ENCODE results near the gene ATP13A5.

Gene ATP13A5

DNA sequence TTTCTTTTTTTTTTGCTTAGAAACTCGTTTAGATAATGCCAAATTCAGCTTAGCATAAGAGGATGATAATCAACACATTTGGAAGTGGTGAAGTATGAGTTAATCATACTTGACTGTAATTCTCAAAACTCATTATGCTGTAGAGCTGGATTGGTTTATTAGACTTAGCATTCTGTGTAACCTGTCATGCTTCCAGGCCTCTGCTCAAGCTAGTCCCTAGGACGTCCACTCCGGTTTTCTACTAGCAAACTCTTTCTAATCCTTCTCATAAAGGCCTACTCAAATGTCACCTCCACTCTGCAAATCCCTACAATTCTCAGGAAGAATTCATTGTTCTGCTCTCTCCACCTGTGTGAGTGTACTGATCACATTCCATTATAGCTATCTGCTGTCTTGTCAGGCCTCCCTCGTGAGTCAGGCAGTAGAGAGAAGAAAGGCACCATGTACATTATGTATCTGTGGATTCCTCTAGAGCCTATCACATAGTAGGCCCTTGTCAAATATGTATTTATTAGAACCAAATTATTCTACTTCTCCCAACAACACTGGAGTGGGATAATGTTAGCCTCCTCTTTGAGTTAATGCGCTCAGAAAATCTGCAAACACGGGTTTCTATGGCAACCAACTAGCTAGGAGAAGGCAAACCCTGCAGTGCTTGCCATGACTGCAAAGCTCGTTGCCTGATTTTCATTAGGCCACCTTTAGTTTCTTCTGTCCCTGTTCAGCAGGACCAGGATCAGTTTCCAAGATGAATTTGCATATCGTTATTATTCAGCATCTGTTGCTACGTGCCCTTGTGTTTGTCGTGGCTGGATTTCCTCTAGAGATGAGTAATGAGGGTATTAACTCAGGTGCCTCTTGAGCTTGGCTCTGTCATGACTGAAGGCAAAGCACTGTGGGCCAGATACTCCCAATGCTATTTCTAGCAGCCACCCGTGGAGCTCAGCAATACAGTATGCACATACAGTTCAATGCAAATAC, 30.7 kb downstream of the ATP13A5 start:
- DNase-seq = no peak

GRCh38 chr3:193346259-193346658, 32.3 kb downstream of the ATP13A5 start:
- no peak for DNase-seq

- no peak for DNase-seq
These were observed 33.1 kb downstream of the ATP13A5 start for GRCh38 chr3:193345431-193345830.

- DNase-seq = no peak
These were observed 34.1 kb downstream of the ATP13A5 start for GRCh38 chr3:193344486-193344885.

GRCh38 chr3:193343726-193344222, 34.8 kb downstream of the ATP13A5 start:
- DNase-seq = no peak

DNA sequence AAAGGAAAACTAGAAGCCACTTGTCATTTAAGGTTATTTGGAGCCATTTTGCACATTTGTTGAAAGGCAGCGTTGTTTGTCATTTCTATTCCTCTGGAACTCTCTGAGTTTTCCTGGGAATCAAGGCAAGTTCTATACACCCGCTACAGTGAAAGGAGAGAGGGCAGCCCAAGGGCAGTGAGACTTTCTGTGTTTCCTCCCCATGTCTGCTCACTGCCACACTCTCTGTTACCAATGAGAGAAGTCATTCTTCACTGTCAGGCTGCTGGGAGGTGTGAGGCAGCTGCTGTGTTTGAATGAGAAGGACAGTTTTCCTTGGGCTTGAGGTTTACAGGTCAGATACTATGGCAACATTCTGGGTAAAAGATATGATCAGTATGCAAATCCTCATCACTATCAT, 36.0 kb downstream of the ATP13A5 start:
- DNase-seq = no peak

- DNase-seq = no peak
These were observed 43.5 kb downstream of the ATP13A5 start for GRCh38 chr3:193335031-193335430.

DNA sequence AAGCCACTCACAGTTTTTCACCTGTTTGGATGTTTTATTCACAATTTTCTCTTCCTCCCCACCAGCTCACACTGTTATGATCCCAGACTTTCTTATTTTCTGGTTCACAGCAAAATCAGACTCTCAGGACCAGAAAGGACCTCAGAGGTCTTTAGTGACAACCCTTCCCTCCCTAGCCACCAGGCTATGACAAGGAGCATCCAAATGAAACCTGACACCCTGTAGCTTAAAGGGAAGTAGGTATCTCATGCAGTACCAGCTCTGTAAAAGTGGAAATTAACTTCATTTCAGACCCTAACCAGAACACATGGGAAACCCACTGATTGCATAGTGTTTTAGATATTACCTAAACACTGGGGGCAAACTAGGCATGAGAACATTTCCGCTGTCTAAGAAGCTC, 45.3 kb downstream of the ATP13A5 start:
- no peak for DNase-seq

- no peak for DNase-seq
These were observed 47.9 kb downstream of the ATP13A5 start for GRCh38 chr3:193330555-193331204.

DNA sequence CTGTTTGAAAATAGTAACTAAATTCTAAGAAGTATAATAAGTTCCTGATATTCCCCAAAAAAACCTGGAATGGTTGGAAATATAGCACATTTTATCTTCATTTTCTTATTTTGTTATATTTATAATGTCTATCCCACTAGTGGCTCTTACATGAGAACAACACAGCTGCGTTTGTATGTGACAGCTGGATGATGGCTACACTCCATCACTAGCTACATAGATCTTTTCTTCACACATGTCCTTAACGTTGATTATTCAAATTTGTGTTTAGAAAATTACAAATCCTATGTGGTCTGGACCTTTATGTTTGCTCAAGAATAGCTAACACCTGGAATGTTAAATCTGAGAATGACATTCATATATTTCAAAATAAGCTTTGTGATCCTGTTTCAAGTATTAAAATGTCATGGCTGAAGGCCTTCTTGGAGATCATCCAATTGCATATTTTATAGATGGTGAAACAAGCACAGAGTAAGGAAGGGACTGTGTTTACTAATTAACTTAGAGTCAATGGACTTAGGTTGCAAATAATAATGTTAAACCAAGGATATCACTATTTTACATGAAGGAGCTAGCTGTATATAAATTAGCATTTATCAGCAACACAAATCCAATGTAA, 60.8 kb downstream of the ATP13A5 start:
- DNase-seq = no peak

- DNase-seq = no peak
These were observed 64.4 kb downstream of the ATP13A5 start for GRCh38 chr3:193314161-193314560.

GRCh38 chr3:193313061-193313958, 65.2 kb downstream of the ATP13A5 start:
- no peak for DNase-seq

DNA sequence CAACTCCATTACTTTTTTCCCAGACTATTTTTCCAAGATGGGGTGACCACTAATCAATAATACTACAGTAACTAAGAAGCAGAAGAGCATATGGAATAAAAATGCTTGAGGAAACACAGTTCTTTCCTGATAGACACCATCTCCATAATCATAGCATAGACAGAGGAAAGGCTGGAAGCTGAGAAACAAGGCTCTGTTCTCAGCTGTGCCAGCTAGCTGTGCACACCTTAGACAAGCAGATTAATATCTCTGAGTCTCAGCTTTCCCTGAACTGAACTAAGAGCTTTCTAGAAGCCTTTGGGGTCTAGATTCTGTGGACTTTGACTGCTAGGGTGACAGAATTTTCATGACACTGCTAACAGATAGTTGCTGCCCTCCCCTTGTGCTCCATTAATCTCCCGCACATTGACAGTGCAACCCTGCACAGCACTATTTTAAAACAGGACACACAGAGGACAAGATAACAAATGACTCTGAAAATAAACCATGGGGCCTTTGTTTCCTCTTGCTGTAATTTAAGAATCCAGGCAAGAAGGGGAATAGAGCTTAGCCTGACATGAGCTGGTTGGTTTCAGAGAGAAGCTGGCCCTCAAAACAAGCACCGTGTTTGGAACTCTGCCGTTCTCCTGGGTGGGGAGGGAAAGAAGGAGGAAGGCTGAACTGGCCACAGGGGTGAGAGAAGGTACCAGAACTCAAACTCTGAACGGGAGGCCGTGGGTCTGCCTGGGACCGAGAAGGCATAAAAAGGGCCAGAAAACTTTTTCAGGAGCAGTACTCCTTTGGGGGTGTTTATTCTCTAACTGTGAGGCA, 67.4 kb downstream of the ATP13A5 start:
- no peak for DNase-seq

GRCh38 chr3:193305356-193305755, 73.2 kb downstream of the ATP13A5 start:
- DNase-seq = no peak

DNA sequence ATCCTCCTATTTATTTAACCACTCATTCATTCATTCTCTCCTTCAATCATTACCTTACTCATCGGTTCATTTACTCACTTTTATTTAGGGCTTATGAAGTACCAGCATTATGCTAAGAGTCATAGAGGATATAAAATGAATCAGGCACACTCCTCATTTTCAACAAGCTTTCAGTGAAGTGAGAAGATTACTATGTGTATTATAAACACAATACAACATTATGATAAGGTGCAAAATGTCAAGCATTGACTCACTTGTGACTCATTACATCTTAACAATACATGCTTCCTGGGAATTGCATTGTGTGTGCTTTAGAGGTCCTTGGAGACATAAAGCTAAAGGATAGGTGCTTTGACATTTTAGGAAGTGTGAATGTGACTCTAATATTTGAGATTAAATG, 77.1 kb downstream of the ATP13A5 start:
- DNase-seq = no peak

DNA sequence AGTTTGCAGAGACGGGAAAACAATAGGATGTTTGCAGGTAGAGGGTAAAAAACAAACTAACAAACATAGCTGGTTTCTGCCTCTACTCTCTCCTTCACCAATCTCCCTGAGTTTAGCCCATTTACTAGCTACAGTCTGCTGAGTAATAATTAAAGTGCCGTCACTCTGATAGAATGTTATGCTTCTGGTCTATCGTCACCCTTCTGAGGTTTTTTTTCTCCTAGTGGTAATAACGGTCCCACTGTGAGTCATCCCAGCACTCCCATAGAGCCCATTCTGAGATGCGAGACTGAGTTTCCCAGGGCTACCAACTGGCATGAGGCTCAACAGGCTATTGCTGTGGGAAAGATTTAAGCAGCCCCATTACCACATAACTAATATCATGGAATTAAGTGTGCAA, 81.1 kb downstream of the ATP13A5 start:
- DNase-seq = no peak

- no peak for DNase-seq
These were observed 82.6 kb downstream of the ATP13A5 start for GRCh38 chr3:193295985-193296384.

GRCh38 chr3:193292386-193292785, 86.2 kb downstream of the ATP13A5 start:
- no peak for DNase-seq

DNA sequence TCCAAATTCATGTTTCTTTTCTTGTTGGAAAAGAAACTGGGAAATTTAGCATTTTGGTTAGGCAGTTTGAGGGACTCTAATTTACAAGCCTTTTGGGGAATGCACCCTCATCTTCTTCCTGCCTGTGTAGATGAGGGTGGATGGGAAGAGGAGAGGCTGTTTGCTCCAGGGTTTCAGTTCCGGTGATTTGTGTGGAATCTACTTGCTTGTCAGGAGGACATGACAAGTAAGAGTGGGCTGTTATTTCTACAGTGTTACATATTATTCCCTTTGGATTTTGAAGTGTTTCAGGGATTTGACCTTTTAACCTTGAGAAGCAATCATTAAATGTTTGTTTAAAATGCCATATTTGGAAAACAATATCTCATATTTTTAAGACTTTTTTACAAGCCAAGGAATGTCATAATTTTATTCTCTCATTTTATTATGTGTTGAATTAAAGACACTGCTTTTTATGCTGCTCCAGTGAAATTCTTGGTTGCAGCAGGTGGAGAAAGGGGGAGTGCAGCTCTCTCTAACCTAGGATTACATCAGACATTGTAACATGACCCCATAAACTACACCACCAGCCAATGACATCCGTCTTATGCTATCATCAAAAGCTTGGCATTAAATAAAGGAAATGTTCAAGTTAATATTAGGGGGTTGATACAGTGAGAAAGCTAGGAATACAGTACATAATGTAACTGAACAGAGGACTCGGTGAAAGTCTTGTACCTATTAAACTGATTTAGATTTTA, 107.3 kb downstream of the ATP13A5 start:
- DNase-seq = no peak

DNA sequence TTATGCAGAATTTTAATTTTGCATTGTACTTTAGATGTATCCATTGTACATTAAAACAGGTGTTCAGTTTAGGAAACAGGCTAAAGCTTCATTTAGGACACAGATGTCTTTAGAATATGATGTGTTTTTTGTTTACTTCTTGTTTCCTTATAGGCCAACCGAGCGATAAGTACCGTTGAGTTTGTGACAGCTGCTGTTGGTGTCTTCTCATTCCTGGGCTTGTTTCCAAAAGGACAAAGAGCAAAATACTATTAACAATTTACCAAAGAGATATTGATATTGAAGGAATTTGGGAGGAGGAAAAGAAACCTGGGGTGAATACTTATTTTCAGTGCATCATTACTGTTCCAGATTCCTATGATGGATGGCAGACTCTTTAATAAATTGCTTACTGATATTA, 108.1 kb downstream of the ATP13A5 start:
- DNase-seq = no peak
